HPDE6-E6E7 (cell line): ENCODE measurements around the gene ATP1A4.

Source experiments
- DNase-seq: peaks from one replicate; pipeline ENCODE4 v3.0.0; 2011; ENCODE audit warnings: missing footprints; ENCODE audit errors: extremely low spot score

ATP1A4 gene

DNA sequence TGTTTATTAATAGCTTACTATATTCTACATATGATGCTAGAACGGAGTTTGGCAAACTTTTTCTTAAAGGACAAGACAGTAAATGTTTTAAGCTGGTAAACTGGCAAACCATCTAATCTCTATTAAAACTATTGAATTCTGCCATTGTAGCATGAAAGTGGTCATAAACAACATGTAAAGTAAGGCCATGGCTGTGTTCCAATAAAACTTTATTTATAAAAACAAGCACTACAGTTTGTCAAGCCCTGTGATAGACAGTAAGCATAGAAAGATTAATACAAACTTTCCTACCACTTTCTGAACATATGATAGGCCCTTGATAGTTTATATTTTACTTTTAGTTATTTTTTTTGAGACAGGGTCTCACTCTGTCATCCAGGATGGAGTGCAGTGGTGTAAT lies 76.2 kb downstream of the ATP1A4 start:
- no peak for DNase-seq

GRCh38 chr1:160228431-160228830 lies 77.0 kb downstream of the ATP1A4 start:
- no peak for DNase-seq

DNA sequence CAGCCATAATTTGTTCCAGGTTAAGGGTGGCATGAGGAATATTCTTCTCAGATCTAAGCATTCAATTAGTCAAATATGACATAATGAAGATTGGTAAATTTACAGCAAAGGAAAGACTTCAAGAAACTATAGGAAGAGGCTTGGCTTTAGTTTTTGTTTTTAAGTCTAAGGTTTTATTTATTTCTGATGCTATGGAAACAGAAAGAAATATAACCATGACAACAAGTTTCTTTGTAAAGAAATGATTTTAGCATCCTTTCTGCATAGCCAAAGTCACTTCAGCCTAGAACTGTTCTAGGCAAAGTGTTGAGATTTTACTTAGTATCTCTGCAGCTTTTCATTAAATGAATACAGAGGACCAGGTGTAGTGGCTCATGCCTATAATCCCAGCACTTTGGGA lies 81.5 kb downstream of the ATP1A4 start:
- DNase-seq, result no peak
